Naive thymus-derived CD4-positive, alpha-beta T cell (primary cell): Measurements from ENCODE around the gene PDGFD. TPM values are rescaled to one million over a fixed set of nuclear protein-coding genes. Genes with fewer than 3 reads are reported as not detected.
A peak's percentile ranks its signal among the peaks of the same experiment; 100 is the strongest.

ENCODE experiments used
- ATAC-seq: fragments of 150-1000 bp; cut with Tn5 transposase; 2 replicates; pipeline ENCODE4 v1.10.0; 2021; ENCODE audit warnings: mild to moderate bottlenecking, moderate library complexity
- CTCF ChIA-PET: fragments of 350-600 bp; sonication (Branson Sonifier 250); formaldehyde crosslinking; loops from one replicate; lab custom pipeline; 2021; ENCODE audit warnings: antibody characterized with exemption; lab: Charles Lee
- POLR2A ChIA-PET: fragments of 350-600 bp; sonication (Branson Sonifier 250); formaldehyde crosslinking; loops from one replicate; lab custom pipeline; 2021; ENCODE audit warnings: antibody characterized with exemption, inconsistent platforms; lab: Charles Lee
- DNase-seq, 9 donors: peaks; one replicate each; pipeline versions ENCODE4 v3.0.0 to v3.0.0-alpha.2; 2020 to 2022; ENCODE audit warnings: mixed read lengths in 1 of 9
- H3K27ac ChIP-seq: one replicate; pipeline ENCODE4 v1.7.0; 2013; ENCODE audit warnings: mild to moderate bottlenecking, low read depth, low read length, moderate library complexity
- H3K27me3 ChIP-seq, 2 donors: one replicate each; pipeline ENCODE4 v1.7.0; 2013; ENCODE audit warnings: low read length in 2 of 2, mild to moderate bottlenecking in 2 of 2, moderate library complexity in 2 of 2; ENCODE audit not compliant: control insufficient read depth in 2 of 2, insufficient read depth in 2 of 2
- H3K36me3 ChIP-seq, 3 experiments: 1 replicate in 2 of 3; 2 replicates in 1 of 3; pipeline ENCODE4 v1.7.0; 2013; ENCODE audit warnings: low read length in 3 of 3, mild to moderate bottlenecking in 3 of 3, moderate library complexity in 1 of 3; ENCODE audit not compliant: insufficient read depth in 3 of 3, control insufficient read depth in 2 of 3
- H3K4me1 ChIP-seq, 2 donors: one replicate each; pipeline ENCODE4 v1.7.0; 2013; ENCODE audit warnings: low read length in 2 of 2, mild to moderate bottlenecking in 2 of 2, moderate library complexity in 1 of 2; ENCODE audit not compliant: control insufficient read depth in 2 of 2, insufficient read depth in 2 of 2
- H3K4me3 ChIP-seq: 2 replicates; pipeline ENCODE4 v1.7.0; 2013; ENCODE audit warnings: mild to moderate bottlenecking, low read length
- H3K9me3 ChIP-seq, 3 experiments: 1 replicate in 2 of 3; 2 replicates in 1 of 3; pipeline ENCODE4 v1.7.0; 2013; ENCODE audit warnings: low read length in 3 of 3; ENCODE audit not compliant: control insufficient read depth in 2 of 3
- H3K27ac Mint-ChIP-seq, 9 donors: one replicate each; pipeline ENCODE4 v1.8.0; 2020 to 2022; ENCODE audit warnings: mixed read lengths in 9 of 9, mild to moderate bottlenecking in 8 of 9, moderate library complexity in 5 of 9, inconsistent platforms in 2 of 9
- H3K27me3 Mint-ChIP-seq, 5 donors: one replicate each; pipeline ENCODE4 v1.8.0; 2021 to 2022; ENCODE audit warnings: mixed read lengths in 5 of 5, mild to moderate bottlenecking in 1 of 5
- H3K36me3 Mint-ChIP-seq, 5 donors: one replicate each; pipeline ENCODE4 v1.8.0; 2020 to 2022; ENCODE audit warnings: mixed read lengths in 5 of 5, mild to moderate bottlenecking in 3 of 5, inconsistent platforms in 1 of 5
- H3K4me1 Mint-ChIP-seq, 7 donors: one replicate each; pipeline ENCODE4 v1.8.0; 2020 to 2022; ENCODE audit warnings: mixed read lengths in 7 of 7, mild to moderate bottlenecking in 3 of 7, inconsistent platforms in 1 of 7
- H3K4me3 Mint-ChIP-seq, 10 donors: one replicate each; pipeline ENCODE4 v1.8.0; 2020 to 2022; ENCODE audit warnings: mild to moderate bottlenecking in 10 of 10, mixed read lengths in 10 of 10, moderate library complexity in 6 of 10, inconsistent platforms in 2 of 10
- H3K9me3 Mint-ChIP-seq, 11 donors: one replicate each; pipeline ENCODE4 v1.8.0; 2020 to 2022; ENCODE audit warnings: mixed read lengths in 11 of 11, mild to moderate bottlenecking in 4 of 11, inconsistent platforms in 1 of 11, moderate library complexity in 1 of 11
- intact Hi-C, 2 donors: fragments of 100-400 bp; cut with micrococcal nuclease; formaldehyde crosslinking; loops; one replicate each; pipeline ENCODE4 v1.15.1; 2023
- polyA plus RNA-seq, 2 donors: library from polyadenylated mRNA; unstranded; fragments of 300-500 nt; fragmentation: Illumina TruSeq; gene quantifications; one replicate each; pipeline ENCODE4 v1.2.3, GENCODE V29; 2021
- total RNA-seq, 6 experiments: library from RNA in 5 of 6; stranded (reverse) in 5 of 6; gene quantifications; 1 replicate in 5 of 6; 2 replicates in 1 of 6; pipeline ENCODE4 v1.2.3 and lab custom pipeline; 2021 to 2026

PDGFD gene
- total and polyA plus RNA-seq, 7 experiments from 2014 or later = 0.05 to 3.6 (median 0.26) TPM; not detected in 3

- no peak overlapping the region for H3K27ac Mint-ChIP-seq
- no peaks in the 10 kb centered on the region for H3K4me1 Mint-ChIP-seq
- Histone ChIP-seq H3K27me3 (no peaks in the 10 kb centered on the region), H3K9me3 (no peaks in the 10 kb centered on the region), H3K27ac (no peak overlapping the region), H3K36me3 (no peaks in the 10 kb centered on the region), H3K4me1 (no peaks in the 10 kb centered on the region), H3K4me3 (no peak overlapping the region)
- intact Hi-C loops = no loop called here
- ChIA-PET CTCF (no interaction called here), POLR2A (no interaction called here)
- no peak overlapping the region for H3K4me3 Mint-ChIP-seq
- no peak for DNase-seq
- H3K9me3 Mint-ChIP-seq = peaks cover 0 to 7% (median 0%) of the 10 kb centered on the region in 11 donors
- no peak for ATAC-seq
- H3K27me3 Mint-ChIP-seq = no peaks in the 10 kb centered on the region
- no peaks in the 10 kb centered on the region for H3K36me3 Mint-ChIP-seq
Measured at GRCh38 chr11:104104201-104104600, 59.7 kb downstream of the PDGFD start.

GRCh38 chr11:104098555-104098954 lies 65.4 kb downstream of the PDGFD start:
- Mint-ChIP-seq H3K36me3 (no peaks in the 10 kb centered on the region), H3K27ac (no peak overlapping the region), H3K4me3 (no peak overlapping the region), H3K27me3 (no peaks in the 10 kb centered on the region), H3K9me3 (peaks cover 0 to 8% (median 0%) of the 10 kb centered on the region in 11 donors), H3K4me1 (no peaks in the 10 kb centered on the region)
- no peaks in the 10 kb centered on the region for H3K4me1 ChIP-seq
- ChIA-PET POLR2A (no interaction called here), CTCF (no interaction called here)
- H3K36me3 ChIP-seq = no peaks in the 10 kb centered on the region
- intact Hi-C loops = no loop called here
- no peak overlapping the region for H3K4me3 ChIP-seq
- no peak for ATAC-seq
- DNase-seq = no peak
- H3K27ac ChIP-seq = no peak overlapping the region
- no peaks in the 10 kb centered on the region for H3K27me3 ChIP-seq
- no peaks in the 10 kb centered on the region for H3K9me3 ChIP-seq

GRCh38 chr11:104098132-104098531 lies 65.8 kb downstream of the PDGFD start:
- DNase-seq (no peak), ATAC-seq (no peak)
- Mint-ChIP-seq H3K4me3 (no peak overlapping the region), H3K4me1 (no peaks in the 10 kb centered on the region), H3K36me3 (no peaks in the 10 kb centered on the region), H3K9me3 (peaks cover 0 to 8% (median 0%) of the 10 kb centered on the region in 11 donors), H3K27me3 (no peaks in the 10 kb centered on the region), H3K27ac (no peak overlapping the region)
- no peaks in the 10 kb centered on the region for H3K27me3 ChIP-seq
- POLR2A ChIA-PET = no interaction called here
- intact Hi-C loops = no loop called here
- H3K4me3 ChIP-seq = no peak overlapping the region
- CTCF ChIA-PET = no interaction called here
- H3K27ac ChIP-seq = no peak overlapping the region
- H3K36me3 ChIP-seq = no peaks in the 10 kb centered on the region
- no peaks in the 10 kb centered on the region for H3K4me1 ChIP-seq
- H3K9me3 ChIP-seq = no peaks in the 10 kb centered on the region

- no peak overlapping the region for H3K27ac ChIP-seq
- H3K9me3 ChIP-seq = no peaks in the 10 kb centered on the region
- POLR2A ChIA-PET = no interaction called here
- intact Hi-C loops = no loop called here
- no peak overlapping the region for H3K4me3 ChIP-seq
- Mint-ChIP-seq H3K27me3 (no peaks in the 10 kb centered on the region), H3K9me3 (peaks cover 0 to 8% (median 0%) of the 10 kb centered on the region in 11 donors), H3K27ac (no peak overlapping the region), H3K4me3 (no peak overlapping the region), H3K4me1 (no peaks in the 10 kb centered on the region), H3K36me3 (no peaks in the 10 kb centered on the region)
- no peaks in the 10 kb centered on the region for H3K27me3 ChIP-seq
- no peaks in the 10 kb centered on the region for H3K4me1 ChIP-seq
- CTCF ChIA-PET = no interaction called here
- ATAC-seq (no peak), DNase-seq (no peak)
- no peaks in the 10 kb centered on the region for H3K36me3 ChIP-seq
Measured at GRCh38 chr11:104096900-104097299, 67.0 kb downstream of the PDGFD start.

- ChIA-PET POLR2A (no interaction called here), CTCF (no interaction called here)
- DNase-seq (no peak), ATAC-seq (no peak)
- no peaks in the 10 kb centered on the region for H3K36me3 Mint-ChIP-seq
- H3K36me3 ChIP-seq = no peaks in the 10 kb centered on the region
- no peak overlapping the region for H3K27ac ChIP-seq
- no peak overlapping the region for H3K4me3 Mint-ChIP-seq
- H3K4me1 Mint-ChIP-seq = no peaks in the 10 kb centered on the region
- no peaks in the 10 kb centered on the region for H3K9me3 ChIP-seq
- H3K27me3 Mint-ChIP-seq = no peaks in the 10 kb centered on the region
- H3K27me3 ChIP-seq = no peaks in the 10 kb centered on the region
- no peak overlapping the region for H3K4me3 ChIP-seq
- H3K27ac Mint-ChIP-seq = no peak overlapping the region
- intact Hi-C loops = no loop called here
- H3K9me3 Mint-ChIP-seq = peaks cover 0 to 6% (median 0%) of the 10 kb centered on the region in 11 donors
- H3K4me1 ChIP-seq = no peaks in the 10 kb centered on the region
Measured at GRCh38 chr11:104095791-104096190, 68.2 kb downstream of the PDGFD start.

- Histone ChIP-seq H3K36me3 (no peaks in the 10 kb centered on the region), H3K4me3 (no peak overlapping the region), H3K27me3 (no peaks in the 10 kb centered on the region), H3K9me3 (no peaks in the 10 kb centered on the region), H3K27ac (no peak overlapping the region), H3K4me1 (no peaks in the 10 kb centered on the region)
- Mint-ChIP-seq H3K36me3 (no peaks in the 10 kb centered on the region), H3K27me3 (no peaks in the 10 kb centered on the region), H3K4me1 (no peaks in the 10 kb centered on the region), H3K9me3 (peaks cover 0 to 1% (median 0%) of the 10 kb centered on the region in 11 donors), H3K4me3 (no peak overlapping the region), H3K27ac (no peak overlapping the region)
- intact Hi-C loops = no loop called here
- no peak for DNase-seq
- no peak for ATAC-seq
- ChIA-PET CTCF (no interaction called here), POLR2A (no interaction called here)
Measured at GRCh38 chr11:104094576-104094975, 69.4 kb downstream of the PDGFD start.

- H3K27me3 ChIP-seq = no peaks in the 10 kb centered on the region
- no peak for ATAC-seq
- ChIA-PET CTCF (no interaction called here), POLR2A (no interaction called here)
- no peak overlapping the region for H3K27ac ChIP-seq
- no peaks in the 10 kb centered on the region for H3K4me1 ChIP-seq
- H3K9me3 ChIP-seq = no peaks in the 10 kb centered on the region
- H3K27me3 Mint-ChIP-seq = no peaks in the 10 kb centered on the region
- H3K36me3 ChIP-seq = no peaks in the 10 kb centered on the region
- no peak overlapping the region for H3K4me3 ChIP-seq
- H3K4me3 Mint-ChIP-seq = no peak overlapping the region
- no peak for DNase-seq
- no peaks in the 10 kb centered on the region for H3K4me1 Mint-ChIP-seq
- H3K36me3 Mint-ChIP-seq = no peaks in the 10 kb centered on the region
- intact Hi-C loops = no loop called here
- H3K27ac Mint-ChIP-seq = peak overlapping the region in 1 of 9 donors; percentile 2
- H3K9me3 Mint-ChIP-seq = peaks cover 0 to 1% (median 0%) of the 10 kb centered on the region in 11 donors
Measured at GRCh38 chr11:104093426-104094280, 70.3 kb downstream of the PDGFD start.
